ENCODE data around the gene PPY. TPM values are rescaled to one million over a fixed set of nuclear protein-coding genes. Genes with fewer than 3 reads are reported as not detected.

Gene PPY
- total RNA-seq, 1 experiment from 2014 or later = not detected

- no CpG with 5 or more reads among the region's 3 CpGs for WGBS (ENCODE audit: extremely low coverage, insufficient read length, low lambda C conversion rate)
- Histone ChIP-seq H3K79me2 (ENCODE audit: insufficient read depth, low read length) (no peaks in the 10 kb centered on the region), H3K9me3 (ENCODE audit: control insufficient read depth, low read depth, low read length) (no peaks in the 10 kb centered on the region), H4K8ac (replicated peaks; ENCODE audit: insufficient read length, low read depth, low read length) (no peak overlapping the region), H4K5ac (ENCODE audit: insufficient read length, low read depth, low read length) (no peak overlapping the region), H2BK20ac (ENCODE audit: low read depth, low read length, poor library complexity, severe bottlenecking) (no peak overlapping the region), H3K23me2 (ENCODE audit: insufficient read length, low read depth, low read length, poor library complexity, severe bottlenecking) (no peaks in the 10 kb centered on the region), H3K27ac (ENCODE audit: insufficient read length, low read depth, low read length) (no peak overlapping the region), H3K4ac (ENCODE audit: low read depth, low read length) (no peak overlapping the region), H4K20me1 (ENCODE audit: control insufficient read depth, insufficient read depth, insufficient read length) (no peaks in the 10 kb centered on the region), H4K91ac (ENCODE audit: insufficient read length, low read depth, low read length) (no peak overlapping the region), H3T11ph (ENCODE audit: low read length) (no peak overlapping the region), H3K79me1 (ENCODE audit: insufficient read depth, low read depth, low read length, poor library complexity, severe bottlenecking) (no peaks in the 10 kb centered on the region), H2AK5ac (ENCODE audit: insufficient read length, low read length) (no peak overlapping the region), H2BK120ac (ENCODE audit: low read depth, low read length, poor library complexity, severe bottlenecking) (no peak overlapping the region), H3K9ac (ENCODE audit: extremely low read depth, insufficient read length, low read length) (no peak overlapping the region), H3K18ac (ENCODE audit: insufficient read length, low read depth, low read length) (no peak overlapping the region), H2BK12ac (ENCODE audit: insufficient read length, low read depth, low read length) (no peak overlapping the region), H3K56ac (ENCODE audit: insufficient read length, low read depth, low read length) (no peak overlapping the region), H3K14ac (ENCODE audit: insufficient read depth, low read length) (no peak overlapping the region), H3K4me2 (ENCODE audit: insufficient read depth, insufficient read length, low read length) (no peak overlapping the region), H3K27me3 (ENCODE audit: insufficient read depth, low read length) (no peaks in the 10 kb centered on the region; the same call in 1 of the 2 replicates), H2BK15ac (ENCODE audit: low read depth, low read length) (no peak overlapping the region), H3K4me1 (ENCODE audit: insufficient read depth, low read length) (no peaks in the 10 kb centered on the region), H3K23ac (ENCODE audit: insufficient read length, low read depth, low read length) (no peak overlapping the region), H2BK5ac (ENCODE audit: insufficient read length, low read length) (no peak overlapping the region), H2AFZ (ENCODE audit: low read length) (no peak overlapping the region)
- H3K4me3 Mint-ChIP-seq = no peak overlapping the region
- no peaks in the 10 kb centered on the region for H3K36me3 Mint-ChIP-seq (ENCODE audit: insufficient read depth in 1 of 3, low read depth in 3 of 3)
- DNase-seq = no peak
- no peak for TF ChIP-seq CTCF (conservative IDR thresholded peaks at IDR 0.05)
- H3K9me3 Mint-ChIP-seq = peaks cover 0 to 5% of the 10 kb centered on the region in 2 experiments; a peak in 4 of 5 replicates
- H3K27me3 Mint-ChIP-seq (ENCODE audit: low read depth) = peaks cover 36% of the 10 kb centered on the region
- peaks cover 18 to 21% of the 10 kb centered on the region in 2 experiments for H3K4me1 Mint-ChIP-seq
- H3K27ac Mint-ChIP-seq = no peak overlapping the region
Observed at GRCh38 chr17:43915559-43915958, 26.7 kb downstream of the PPY start.

All from H9 (cell line).